Measurements from ENCODE around the gene CLDN3.

- no peak for TF ChIP-seq CTCF (IDR thresholded peaks at IDR 0.05)
- no peak for TF ChIP-seq POLR2A (IDR thresholded peaks at IDR 0.05)
- no peak for TF ChIP-seq POLR2AphosphoS5 (IDR thresholded peaks at IDR 0.05)
Measured at GRCh38 chr7:73741600-73741999, 28.5 kb downstream of the CLDN3 start.

Data from suprapubic skin (tissue), 4 donors.